ENCODE data around the gene PTPRD.

DNA sequence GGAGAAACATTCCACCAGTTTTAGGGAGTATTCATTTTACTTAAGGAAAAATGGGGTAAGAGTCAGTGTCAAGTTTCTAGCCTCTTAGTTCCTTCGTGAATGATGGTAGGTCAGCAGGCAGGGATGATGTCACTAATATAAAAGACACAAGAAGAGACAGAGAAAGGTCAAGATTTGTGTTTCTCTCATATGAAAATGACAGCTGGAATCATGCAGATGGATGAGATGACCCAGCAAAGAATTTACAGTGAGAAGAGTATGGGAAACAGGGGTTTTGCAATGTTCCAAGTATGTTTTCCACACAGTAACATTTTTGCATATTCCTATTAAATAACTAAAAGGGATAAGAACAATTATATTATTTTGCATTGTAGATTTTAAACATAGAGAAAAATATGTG, 2063.6 kb downstream of the PTPRD start:
- TF ChIP-seq, protein P1, sequence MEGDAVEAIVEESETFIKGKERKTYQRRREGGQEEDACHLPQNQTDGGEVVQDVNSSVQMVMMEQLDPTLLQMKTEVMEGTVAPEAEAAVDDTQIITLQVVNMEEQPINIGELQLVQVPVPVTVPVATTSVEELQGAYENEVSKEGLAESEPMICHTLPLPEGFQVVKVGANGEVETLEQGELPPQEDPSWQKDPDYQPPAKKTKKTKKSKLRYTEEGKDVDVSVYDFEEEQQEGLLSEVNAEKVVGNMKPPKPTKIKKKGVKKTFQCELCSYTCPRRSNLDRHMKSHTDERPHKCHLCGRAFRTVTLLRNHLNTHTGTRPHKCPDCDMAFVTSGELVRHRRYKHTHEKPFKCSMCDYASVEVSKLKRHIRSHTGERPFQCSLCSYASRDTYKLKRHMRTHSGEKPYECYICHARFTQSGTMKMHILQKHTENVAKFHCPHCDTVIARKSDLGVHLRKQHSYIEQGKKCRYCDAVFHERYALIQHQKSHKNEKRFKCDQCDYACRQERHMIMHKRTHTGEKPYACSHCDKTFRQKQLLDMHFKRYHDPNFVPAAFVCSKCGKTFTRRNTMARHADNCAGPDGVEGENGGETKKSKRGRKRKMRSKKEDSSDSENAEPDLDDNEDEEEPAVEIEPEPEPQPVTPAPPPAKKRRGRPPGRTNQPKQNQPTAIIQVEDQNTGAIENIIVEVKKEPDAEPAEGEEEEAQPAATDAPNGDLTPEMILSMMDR (IDR thresholded peaks at IDR 0.05 in 8 of 11, conservative IDR thresholded peaks at IDR 0.05 in 3 of 11) = no peak
- TF ChIP-seq POLR2A (IDR thresholded peaks at IDR 0.05) = no peak
